HTR-8/SVneo (cell line): Measurements from ENCODE around the gene ENTHD1.

Experiments
- DNase-seq: peaks from one replicate; pipeline ENCODE4 v3.0.0; 2011; ENCODE audit warnings: low spot score, mixed read lengths; ENCODE audit not compliant: insufficient read length
- FAIRE-seq: peaks from 2 replicates; lab custom pipeline; 2011; peaks lifted over from hg19 to GRCh38; lab: Jason Lieb, UNC

ENTHD1 gene

GRCh38 chr22:39703928-39704639 is 189.5 kb downstream of the ENTHD1 start:
- no peak for FAIRE-seq
- DNase-seq, result no peak

- FAIRE-seq (no peak), DNase-seq (no peak)
These were observed 190.5 kb downstream of the ENTHD1 start for GRCh38 chr22:39703091-39703490.

GRCh38 chr22:39700565-39700964 is 193.0 kb downstream of the ENTHD1 start:
- DNase-seq, result no peak
- no peak for FAIRE-seq

GRCh38 chr22:39699631-39700360 is 193.8 kb downstream of the ENTHD1 start:
- DNase-seq (no peak), FAIRE-seq (no peak)

- DNase-seq (no peak), FAIRE-seq (no peak)
These were observed 195.7 kb downstream of the ENTHD1 start for GRCh38 chr22:39697790-39698430.

- DNase-seq (no peak), FAIRE-seq (no peak)
These were observed 199.5 kb downstream of the ENTHD1 start for GRCh38 chr22:39693943-39694500.
